Measurements from ENCODE around the gene GPRASP3.
"Not testable (repeated sequence)": the region's sequence is repeated elsewhere in the genome, so short reads cannot be mapped to it uniquely, and the experiment has no call there.

GPRASP3 gene, protein sequence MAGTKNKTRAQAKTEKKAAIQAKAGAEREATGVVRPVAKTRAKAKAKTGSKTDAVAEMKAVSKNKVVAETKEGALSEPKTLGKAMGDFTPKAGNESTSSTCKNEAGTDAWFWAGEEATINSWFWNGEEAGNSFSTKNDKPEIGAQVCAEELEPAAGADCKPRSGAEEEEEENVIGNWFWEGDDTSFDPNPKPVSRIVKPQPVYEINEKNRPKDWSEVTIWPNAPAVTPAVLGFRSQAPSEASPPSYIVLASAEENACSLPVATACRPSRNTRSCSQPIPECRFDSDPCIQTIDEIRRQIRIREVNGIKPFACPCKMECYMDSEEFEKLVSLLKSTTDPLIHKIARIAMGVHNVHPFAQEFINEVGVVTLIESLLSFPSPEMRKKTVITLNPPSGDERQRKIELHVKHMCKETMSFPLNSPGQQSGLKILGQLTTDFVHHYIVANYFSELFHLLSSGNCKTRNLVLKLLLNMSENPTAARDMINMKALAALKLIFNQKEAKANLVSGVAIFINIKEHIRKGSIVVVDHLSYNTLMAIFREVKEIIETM

DNA sequence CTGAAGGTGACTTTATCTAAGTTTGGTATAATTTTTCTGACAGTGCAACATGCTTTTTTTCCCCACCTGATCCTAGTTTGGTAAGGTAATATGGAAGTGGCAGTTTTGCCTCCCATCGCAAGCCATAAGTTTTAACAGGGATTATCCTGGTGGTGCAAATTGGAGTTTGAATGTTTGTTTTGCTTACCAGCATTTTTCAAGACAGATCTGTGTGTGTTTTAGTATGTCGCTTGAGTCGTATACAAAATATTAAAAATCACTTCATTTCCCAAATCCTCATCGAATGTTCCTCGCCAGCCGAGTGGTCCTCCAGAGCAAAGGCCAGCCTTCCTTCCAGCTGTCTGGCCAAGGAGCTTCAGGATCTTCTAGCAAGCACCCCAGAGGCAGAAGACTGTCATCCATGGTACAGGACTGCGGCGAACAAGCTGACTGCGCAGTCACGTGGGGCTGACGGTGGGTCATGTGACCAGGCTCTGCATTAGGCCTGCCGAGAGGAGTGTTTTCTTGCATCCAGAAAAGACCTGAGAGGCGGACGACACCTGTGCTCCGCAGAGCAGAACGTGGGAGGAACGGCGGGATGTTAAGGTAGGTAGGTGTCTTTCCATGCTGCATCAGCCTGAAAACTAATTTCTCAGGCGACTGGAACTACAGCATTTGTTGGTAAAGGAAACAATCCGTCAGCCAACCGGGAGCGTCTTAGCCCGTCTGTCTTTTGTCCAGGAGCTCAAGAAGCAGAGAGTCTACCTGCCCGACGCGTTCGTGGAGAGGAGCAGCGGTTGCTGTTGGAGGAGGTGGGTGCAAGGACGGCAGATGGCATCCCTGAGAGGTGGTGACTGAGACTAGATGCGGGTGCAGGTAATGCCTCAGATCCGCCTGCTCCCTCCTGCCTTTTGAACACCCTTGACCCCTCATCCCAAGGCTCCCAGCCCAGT lies at the start of gene GPRASP3:
GPRASP3 (plus strand) TSS at position 507 of the 932 bp plus-strand sequence. CDS start 28,253 bp downstream, outside the sequence.
- H3K4me1 Mint-ChIP-seq (ENCODE audit: low read depth), result peaks cover 12% of the 10 kb centered on the region

DNA sequence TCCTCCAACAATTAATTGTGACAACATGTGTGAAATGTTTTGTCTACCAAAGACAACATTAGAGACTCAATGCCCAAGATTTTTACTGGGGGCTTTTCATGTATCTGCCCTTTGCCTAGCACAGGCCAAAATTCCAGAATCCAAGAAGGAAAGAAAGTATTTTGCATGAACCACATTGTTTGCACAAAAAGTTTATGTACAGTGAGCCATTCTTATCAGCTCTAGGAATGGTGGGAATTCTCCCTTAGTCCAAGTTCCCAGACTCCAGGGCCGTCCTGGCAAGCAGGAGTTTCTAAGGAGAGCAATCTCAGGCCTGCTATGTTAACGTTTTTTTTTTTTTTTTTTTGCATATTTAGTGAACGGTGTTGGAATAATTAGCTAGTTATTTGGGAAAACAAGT lies 47.7 kb upstream of the GPRASP3 start:
- no peaks in the 10 kb centered on the region for H3K27me3 Mint-ChIP-seq
- H3K27ac Mint-ChIP-seq, result no peak overlapping the region
- peaks cover 13% of the 10 kb centered on the region for H3K36me3 Mint-ChIP-seq (ENCODE audit: low read depth)
- H3K9me3 Mint-ChIP-seq, result peaks cover 3% of the 10 kb centered on the region
- H3K4me3 Mint-ChIP-seq, result no peak overlapping the region
- no peaks in the 10 kb centered on the region for H3K4me1 Mint-ChIP-seq (ENCODE audit: low read depth)

More for the DNA sequence above, at the start of gene GPRASP3:
- Mint-ChIP-seq H3K36me3 (ENCODE audit: low read depth) (no peaks in the 10 kb centered on the region), H3K27ac (peak within 1 kb of the TSS; percentile 85), H3K9me3 (no peaks in the 10 kb centered on the region), H3K27me3 (no peaks in the 10 kb centered on the region), H3K4me3 (peak within 1 kb of the TSS; percentile 93)

DNA sequence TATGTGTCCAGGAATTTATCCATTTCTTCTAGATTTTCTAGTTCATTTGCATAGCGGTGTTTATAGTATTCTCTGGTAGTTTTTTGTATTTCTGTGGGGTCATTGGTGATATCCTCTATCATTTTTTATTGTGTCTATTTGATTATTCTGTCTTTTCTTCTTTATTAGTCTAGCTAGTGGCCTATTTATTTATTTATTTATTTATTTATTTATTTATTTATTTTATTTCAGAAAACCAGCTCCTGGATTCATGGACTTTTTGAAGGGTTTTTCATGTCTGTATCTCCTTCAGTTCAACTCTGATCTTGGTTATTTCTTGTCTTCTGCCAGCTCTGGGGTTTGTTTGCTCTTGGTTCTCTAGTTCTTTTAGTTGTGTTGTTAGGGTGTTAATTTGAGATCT lies 43.1 kb upstream of the GPRASP3 start:
- not testable (repeated sequence) for H3K9me3 Mint-ChIP-seq; H3K27ac Mint-ChIP-seq; H3K4me3 Mint-ChIP-seq; H3K36me3 Mint-ChIP-seq (ENCODE audit: low read depth); H3K4me1 Mint-ChIP-seq (ENCODE audit: low read depth); H3K27me3 Mint-ChIP-seq

DNA sequence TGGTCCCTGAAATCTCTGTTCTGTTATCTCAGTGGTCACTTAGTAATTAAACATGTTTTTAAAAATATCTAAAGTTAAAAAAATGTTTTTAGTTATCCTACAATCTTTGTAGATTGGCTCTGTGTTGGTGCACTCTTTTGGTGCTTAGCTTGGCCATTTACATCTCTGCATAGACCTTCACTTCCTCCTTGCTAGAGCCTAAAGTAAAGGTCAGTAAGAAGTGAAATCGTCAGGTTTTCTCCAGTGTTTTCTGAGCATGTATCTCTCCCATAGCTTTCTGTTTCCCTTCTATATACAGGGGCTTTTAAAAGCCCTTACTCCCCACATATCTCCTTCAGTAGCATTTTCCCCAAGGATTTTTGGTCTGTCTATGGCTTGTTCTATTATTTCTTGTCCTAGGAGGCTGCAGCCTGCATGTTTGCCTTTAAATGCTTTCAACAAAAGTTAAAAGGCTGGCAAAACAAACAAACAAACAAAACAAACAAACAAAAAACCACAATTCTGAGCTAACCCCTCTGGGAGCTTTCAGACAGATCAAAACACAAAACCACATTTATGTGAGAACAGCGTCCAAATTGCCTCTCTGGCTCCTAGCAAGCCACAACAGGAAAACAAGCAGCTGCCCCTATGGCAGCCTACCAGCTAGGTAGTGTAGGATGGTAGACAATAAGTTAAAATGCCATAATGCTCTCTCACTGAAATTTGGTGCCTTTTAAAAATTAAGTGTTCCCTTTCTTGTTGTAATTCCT lies 35.6 kb upstream of the GPRASP3 start:
- Mint-ChIP-seq H3K36me3 (ENCODE audit: low read depth) (peaks cover 16% of the 10 kb centered on the region), H3K4me3 (no peak overlapping the region), H3K27ac (no peak overlapping the region)

DNA sequence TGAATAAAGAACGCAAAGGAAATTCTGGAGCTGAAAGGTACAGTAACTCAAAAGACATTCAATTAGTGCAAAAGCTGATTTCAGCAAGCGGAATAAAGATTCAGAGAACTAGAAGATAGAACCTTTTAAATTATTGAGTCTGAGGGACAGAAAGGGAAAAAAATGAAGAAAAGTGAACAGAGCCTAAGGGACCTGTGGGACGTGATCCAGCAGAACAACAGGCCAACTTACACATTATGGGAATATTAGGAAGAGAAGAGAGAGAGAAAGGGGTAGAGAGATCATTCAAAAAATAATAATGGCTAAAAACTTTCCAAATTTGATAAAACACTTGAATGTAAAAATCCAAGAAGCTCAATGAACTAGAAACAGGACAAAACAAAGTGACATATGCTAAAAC lies 25.8 kb upstream of the GPRASP3 start:
- Mint-ChIP-seq H3K9me3 (peaks cover 4% of the 10 kb centered on the region), H3K36me3 (ENCODE audit: low read depth) (peaks cover 11% of the 10 kb centered on the region), H3K4me3 (no peak overlapping the region), H3K27ac (no peak overlapping the region), H3K27me3 (no peaks in the 10 kb centered on the region), H3K4me1 (ENCODE audit: low read depth) (no peaks in the 10 kb centered on the region)

More for the DNA sequence above, 35.6 kb upstream of the GPRASP3 start:
- Mint-ChIP-seq H3K27me3 (no peaks in the 10 kb centered on the region), H3K9me3 (peaks cover 5% of the 10 kb centered on the region), H3K4me1 (ENCODE audit: low read depth) (peaks cover 8% of the 10 kb centered on the region)

DNA sequence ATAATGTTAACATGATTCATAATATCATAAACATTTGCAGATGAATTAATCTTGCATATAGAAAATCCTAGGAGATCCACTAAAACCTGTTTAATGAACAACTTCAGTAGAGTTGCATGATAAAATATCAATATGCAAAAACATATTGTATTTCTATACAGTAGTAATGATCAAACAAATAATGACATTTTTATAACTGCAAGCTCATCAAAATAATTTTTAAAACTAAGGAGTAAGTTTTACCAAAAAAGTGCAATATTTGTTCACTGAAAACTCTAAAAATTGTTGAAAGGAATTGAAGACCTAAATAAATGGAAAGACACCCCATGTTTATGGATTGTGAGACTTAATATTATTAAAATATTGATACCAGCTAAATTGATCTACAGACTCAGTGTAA lies 24.2 kb upstream of the GPRASP3 start:
- Mint-ChIP-seq H3K36me3 (ENCODE audit: low read depth) (peaks cover 4% of the 10 kb centered on the region), H3K4me1 (ENCODE audit: low read depth) (no peaks in the 10 kb centered on the region), H3K9me3 (no peaks in the 10 kb centered on the region), H3K27ac (no peak overlapping the region), H3K27me3 (no peaks in the 10 kb centered on the region), H3K4me3 (no peak overlapping the region)

DNA sequence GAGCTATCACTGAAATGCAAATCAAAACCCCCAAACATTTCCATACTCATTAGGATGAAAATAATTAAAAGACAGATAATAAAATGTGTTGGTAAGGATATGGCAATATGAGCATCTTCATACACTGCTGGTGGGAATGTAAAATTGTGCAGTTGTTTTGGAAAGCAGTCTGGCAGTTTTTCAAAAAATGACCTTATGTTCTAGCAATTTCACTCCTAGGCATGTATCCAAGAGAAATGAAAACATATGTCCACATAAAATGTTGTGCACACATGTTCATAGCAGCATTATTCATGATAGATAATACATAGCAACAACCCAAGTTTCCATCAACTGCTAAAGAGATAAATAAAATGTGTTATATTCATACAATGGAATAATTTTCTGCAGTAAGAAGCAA lies 23.0 kb upstream of the GPRASP3 start:
- Mint-ChIP-seq H3K4me3 (no peak overlapping the region), H3K27me3 (no peaks in the 10 kb centered on the region), H3K36me3 (ENCODE audit: low read depth) (peaks cover 4% of the 10 kb centered on the region), H3K27ac (no peak overlapping the region), H3K9me3 (peaks cover 3% of the 10 kb centered on the region), H3K4me1 (ENCODE audit: low read depth) (no peaks in the 10 kb centered on the region)

DNA sequence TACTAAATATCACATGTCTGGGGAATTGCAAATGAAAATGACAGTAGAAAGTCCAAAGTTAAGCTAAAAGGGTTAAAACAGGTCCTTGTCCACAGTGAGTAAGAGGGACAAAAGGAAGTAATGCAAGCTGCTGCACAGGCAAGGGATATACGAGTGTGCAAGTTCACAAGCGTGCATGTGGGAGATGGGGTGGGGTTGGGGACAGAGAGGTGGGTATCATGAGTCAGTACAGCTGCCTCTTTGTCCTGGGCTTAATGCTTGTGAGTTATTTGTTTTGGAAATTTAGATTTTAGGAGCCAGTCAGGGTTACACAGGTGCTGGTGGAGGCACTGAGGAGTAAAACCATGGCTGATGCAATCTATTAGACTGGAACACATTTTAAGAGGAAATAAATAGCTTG lies 11.6 kb upstream of the GPRASP3 start:
- no peak overlapping the region for H3K27ac Mint-ChIP-seq

DNA sequence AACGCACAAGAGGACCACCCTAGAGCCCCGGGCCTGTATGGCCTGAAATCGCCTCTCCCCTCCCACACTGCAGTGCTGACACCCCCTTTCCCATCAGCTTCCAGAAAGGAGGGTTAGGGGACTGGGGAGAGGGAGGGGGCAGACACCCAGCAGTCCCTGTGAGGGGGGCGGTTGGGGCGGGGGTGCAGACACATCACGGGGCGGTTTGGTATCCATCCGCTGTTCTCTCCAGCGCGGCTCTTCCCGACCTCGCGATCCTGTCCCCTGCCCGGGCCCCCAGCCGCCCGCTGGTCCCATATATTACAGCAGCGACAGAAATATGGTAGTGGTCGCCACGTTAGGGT lies 8.7 kb upstream of the GPRASP3 start:
- Mint-ChIP-seq H3K4me1 (ENCODE audit: low read depth) (peaks cover 23% of the 10 kb centered on the region), H3K27me3 (peaks cover 19% of the 10 kb centered on the region), H3K36me3 (ENCODE audit: low read depth) (no peaks in the 10 kb centered on the region), H3K27ac (no peak overlapping the region), H3K4me3 (no peak overlapping the region), H3K9me3 (no peaks in the 10 kb centered on the region)

More for the DNA sequence above, 11.6 kb upstream of the GPRASP3 start:
- H3K27me3 Mint-ChIP-seq, result peaks cover 20% of the 10 kb centered on the region
- H3K9me3 Mint-ChIP-seq, result no peaks in the 10 kb centered on the region
- H3K4me1 Mint-ChIP-seq (ENCODE audit: low read depth), result peaks cover 23% of the 10 kb centered on the region
- H3K36me3 Mint-ChIP-seq (ENCODE audit: low read depth), result no peaks in the 10 kb centered on the region
- no peak overlapping the region for H3K4me3 Mint-ChIP-seq

DNA sequence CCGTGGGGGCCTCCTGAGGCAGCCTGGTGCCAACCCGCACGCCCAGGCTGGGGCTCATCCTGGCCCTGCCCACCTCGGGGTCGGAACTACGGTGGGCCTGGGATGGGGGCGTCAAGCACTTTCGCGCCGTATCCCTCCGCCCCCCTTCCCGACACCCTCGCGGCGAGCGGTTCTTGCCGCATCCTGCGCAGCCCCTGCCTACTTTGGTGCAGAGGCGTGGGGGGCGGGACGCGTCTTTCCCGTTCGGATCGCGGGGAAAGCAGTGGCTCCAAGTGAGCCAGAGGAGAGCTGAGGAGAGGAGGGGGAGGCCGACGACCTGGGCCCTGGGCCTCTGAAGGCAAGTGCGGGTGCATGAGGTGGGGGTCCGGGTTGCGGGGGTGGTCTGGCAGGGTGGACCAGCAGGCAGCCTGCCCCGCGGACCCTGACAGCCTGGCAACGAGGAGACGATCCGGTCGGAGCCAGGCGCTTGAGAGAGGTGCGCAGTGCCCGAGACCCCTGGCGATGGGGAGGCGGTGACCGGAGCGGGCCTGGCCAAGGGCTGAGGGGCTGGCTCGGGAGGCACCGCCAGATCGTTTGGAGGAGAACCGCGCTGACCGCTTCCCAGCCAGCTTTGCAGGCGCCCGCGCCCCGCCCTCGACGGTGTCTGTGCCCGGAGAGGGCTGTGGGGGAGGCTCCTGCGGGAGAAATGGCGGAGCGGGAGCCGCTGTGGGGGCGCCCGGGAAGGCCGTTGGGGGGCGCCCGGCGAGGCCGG lies 8.2 kb upstream of the GPRASP3 start, which contains the start of gene GPRASP2:
GPRASP2 (plus strand) TSS at position 233 of the 751 bp plus-strand sequence. CDS start 2,422 bp downstream, outside the sequence.
- no peaks in the 10 kb centered on the region for H3K9me3 Mint-ChIP-seq
- H3K4me3 Mint-ChIP-seq, result peak within 1 kb of the TSS; percentile 75
- peak within 1 kb of the TSS; percentile 49 for H3K27ac Mint-ChIP-seq
- no peaks in the 10 kb centered on the region for H3K36me3 Mint-ChIP-seq (ENCODE audit: low read depth)
- peaks cover 19% of the 10 kb centered on the region for H3K27me3 Mint-ChIP-seq
- H3K4me1 Mint-ChIP-seq (ENCODE audit: low read depth), result peaks cover 23% of the 10 kb centered on the region

DNA sequence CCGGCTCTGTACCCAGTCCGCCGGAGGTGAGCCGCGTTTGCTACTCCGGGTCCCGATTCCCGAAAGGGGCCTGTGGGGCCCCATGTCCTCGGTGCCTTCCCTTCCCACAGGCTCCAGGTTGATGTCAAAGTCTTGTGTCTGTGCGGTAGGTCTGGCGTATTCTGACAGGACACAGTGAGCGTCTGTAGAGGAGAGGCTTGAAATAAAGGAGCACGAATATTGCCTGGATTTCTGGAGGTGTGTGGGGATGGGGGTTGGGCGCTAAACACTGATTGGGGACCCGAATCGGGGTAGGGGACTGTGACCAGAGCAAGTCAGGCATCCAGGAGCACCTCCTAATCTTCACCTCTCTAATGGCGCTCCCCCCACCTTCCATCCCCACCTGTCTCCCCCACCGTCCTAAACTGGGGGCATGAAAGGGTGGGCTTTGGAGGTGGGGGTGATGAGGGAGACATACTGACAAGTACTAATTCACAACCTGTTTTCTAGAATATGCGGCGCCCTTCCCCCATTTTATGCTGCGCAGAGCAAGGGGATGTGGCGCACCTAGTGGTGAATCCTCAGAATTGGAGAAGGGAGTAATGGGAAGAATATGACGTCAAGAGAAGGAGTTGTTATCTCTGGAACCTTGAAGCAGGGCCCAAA lies 7.4 kb upstream of the GPRASP3 start:
- peaks cover 23% of the 10 kb centered on the region for H3K4me1 Mint-ChIP-seq (ENCODE audit: low read depth)
- no peak overlapping the region for H3K27ac Mint-ChIP-seq
- H3K9me3 Mint-ChIP-seq, result no peaks in the 10 kb centered on the region
- no peaks in the 10 kb centered on the region for H3K36me3 Mint-ChIP-seq (ENCODE audit: low read depth)
- H3K27me3 Mint-ChIP-seq, result peaks cover 17% of the 10 kb centered on the region
- peak overlapping the region; percentile 75 for H3K4me3 Mint-ChIP-seq

DNA sequence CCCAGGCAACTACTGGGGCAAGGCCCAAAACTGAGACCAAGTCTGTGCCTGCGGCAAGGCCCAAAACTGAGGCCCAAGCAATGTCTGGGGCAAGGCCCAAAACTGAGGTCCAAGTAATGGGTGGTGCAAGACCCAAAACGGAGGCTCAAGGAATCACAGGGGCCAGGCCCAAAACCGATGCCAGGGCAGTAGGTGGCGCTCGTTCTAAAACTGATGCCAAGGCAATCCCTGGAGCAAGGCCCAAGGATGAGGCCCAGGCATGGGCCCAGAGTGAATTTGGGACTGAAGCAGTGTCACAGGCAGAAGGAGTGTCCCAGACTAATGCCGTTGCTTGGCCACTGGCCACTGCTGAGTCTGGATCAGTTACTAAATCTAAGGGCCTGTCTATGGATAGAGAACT lies 5.5 kb upstream of the GPRASP3 start:
- Mint-ChIP-seq H3K4me1 (ENCODE audit: low read depth) (peaks cover 10% of the 10 kb centered on the region), H3K36me3 (ENCODE audit: low read depth) (no peaks in the 10 kb centered on the region), H3K9me3 (no peaks in the 10 kb centered on the region), H3K27me3 (peaks cover 9% of the 10 kb centered on the region), H3K27ac (no peak overlapping the region), H3K4me3 (no peak overlapping the region)

DNA sequence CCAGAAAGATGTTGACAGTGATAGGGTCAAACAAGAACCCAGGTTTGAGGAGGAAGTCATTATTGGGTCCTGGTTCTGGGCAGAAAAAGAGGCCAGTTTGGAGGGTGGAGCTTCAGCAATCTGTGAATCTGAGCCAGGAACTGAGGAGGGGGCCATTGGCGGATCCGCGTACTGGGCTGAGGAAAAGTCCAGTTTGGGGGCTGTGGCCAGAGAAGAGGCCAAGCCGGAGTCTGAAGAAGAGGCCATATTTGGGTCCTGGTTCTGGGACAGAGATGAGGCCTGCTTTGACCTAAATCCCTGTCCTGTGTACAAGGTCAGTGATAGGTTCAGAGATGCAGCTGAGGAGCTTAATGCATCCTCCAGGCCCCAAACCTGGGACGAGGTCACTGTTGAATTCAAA lies 4.6 kb upstream of the GPRASP3 start:
- Mint-ChIP-seq H3K9me3 (no peaks in the 10 kb centered on the region), H3K27ac (no peak overlapping the region), H3K4me3 (no peak overlapping the region), H3K4me1 (ENCODE audit: low read depth) (peaks cover 19% of the 10 kb centered on the region), H3K36me3 (ENCODE audit: low read depth) (no peaks in the 10 kb centered on the region), H3K27me3 (peaks cover 7% of the 10 kb centered on the region)
